MCF 10A (cell line): ENCODE results near the gene ATP11B. TPM values are rescaled to one million over a fixed set of nuclear protein-coding genes. Genes with fewer than 3 reads are reported as not detected.

Source experiments
- BruUV-seq: library from RNA; stranded (reverse); fragments of 400-500 nt; replicated peaks from 2 replicates; lab custom pipeline; 2021; lab: Mats Ljungman, UMichigan
- CTCF ChIA-PET: fragments of 300-600 bp; sonication (Branson Sonifier 250); formaldehyde crosslinking; extraction: SDS; loops from one replicate; lab custom pipeline; 2021; ENCODE audit warnings: antibody characterized with exemption, inconsistent platforms; lab: Yijun Ruan, JAX
- POLR2A ChIA-PET: fragments of 300-600, 350-650 bp; sonication (Branson Sonifier 250); formaldehyde crosslinking; extraction: SDS; loops from one replicate; lab custom pipeline; 2020; ENCODE audit warnings: antibody characterized with exemption, inconsistent platforms; lab: Yijun Ruan, JAX
- DNase-seq: peaks from one replicate; pipeline ENCODE4 v3.0.0-alpha.2; 2018; ENCODE audit not compliant: unreplicated experiment
- H3K27ac Mint-ChIP-seq: one replicate; pipeline ENCODE4 v1.8.0; 2022; ENCODE audit warnings: mild to moderate bottlenecking, low read depth, mixed read lengths; ENCODE audit not compliant: unreplicated experiment
- H3K27me3 Mint-ChIP-seq: one replicate; pipeline ENCODE4 v1.8.0; 2022; ENCODE audit warnings: mixed read lengths; ENCODE audit not compliant: insufficient read depth, unreplicated experiment
- H3K36me3 Mint-ChIP-seq: one replicate; pipeline ENCODE4 v1.8.0; 2022; ENCODE audit warnings: mild to moderate bottlenecking, moderate library complexity, mixed read lengths; ENCODE audit not compliant: insufficient read depth, unreplicated experiment
- H3K4me1 Mint-ChIP-seq: one replicate; pipeline ENCODE4 v1.8.0; 2022; ENCODE audit warnings: mixed read lengths; ENCODE audit not compliant: insufficient read depth, unreplicated experiment
- H3K4me3 Mint-ChIP-seq: one replicate; pipeline ENCODE4 v1.8.0; 2022; ENCODE audit warnings: mild to moderate bottlenecking, moderate library complexity, mixed read lengths; ENCODE audit not compliant: unreplicated experiment
- H3K9me3 Mint-ChIP-seq: one replicate; pipeline ENCODE4 v1.8.0; 2022; ENCODE audit warnings: mixed read lengths; ENCODE audit not compliant: unreplicated experiment
- CTCF ChIP-seq: fragments of 200-600 bp; IDR thresholded peaks from one replicate; pipeline ENCODE4 v1.8.0; 2022; ENCODE audit warnings: antibody characterized with exemption, mild to moderate bottlenecking; ENCODE audit not compliant: unreplicated experiment
- intact Hi-C: fragments of 100-400 bp; cut with micrococcal nuclease; formaldehyde crosslinking; loops from 2 replicates; pipeline ENCODE4 v1.14.1; 2022
- total RNA-seq: library from RNA; stranded (reverse); gene quantifications from 2 replicates; pipeline ENCODE4 v1.2.3, GENCODE V29; 2022

Gene ATP11B
- total RNA-seq, 1 experiment from 2014 or later = 66.2 TPM

GRCh38 chr3:182760576-182761164, 32.6 kb upstream of the ATP11B start:
- Mint-ChIP-seq H3K27ac (no peak overlapping the region), H3K27me3 (no peaks in the 10 kb centered on the region)

GRCh38 chr3:182763896-182764295, 29.4 kb upstream of the ATP11B start:
- Mint-ChIP-seq H3K9me3 (no peaks in the 10 kb centered on the region), H3K36me3 (no peaks in the 10 kb centered on the region), H3K27ac (no peak overlapping the region), H3K27me3 (no peaks in the 10 kb centered on the region), H3K4me1 (no peaks in the 10 kb centered on the region), H3K4me3 (no peak overlapping the region)
- no peak for TF ChIP-seq CTCF
- CTCF ChIA-PET = interaction anchor here (0.7 kb wide), 1 partner anchor 42 kb away, joined by 3 read pairs; no protein-coding TSS in a partner anchor
- POLR2A ChIA-PET = interaction anchor here (0.6 to 1.6 kb wide), 4 partner anchors 18 to 409 kb away, joined by 3 to 6 read pairs (median 3); partner anchors contain the start of gene ATP11B
- intact Hi-C loops = no loop called here
- no TSS peak for BruUV-seq
- no peak for DNase-seq

More at GRCh38 chr3:182760576-182761164, 32.6 kb upstream of the ATP11B start:
- ChIA-PET POLR2A (interaction anchor here (0.6 to 0.7 kb wide), 2 partner anchors 20 to 493 kb away, joined by 3 read pairs; no protein-coding TSS in a partner anchor), CTCF (no interaction called here)
- no peak for TF ChIP-seq CTCF
- H3K36me3 Mint-ChIP-seq = no peaks in the 10 kb centered on the region
- intact Hi-C loops = no loop called here
- H3K4me3 Mint-ChIP-seq = no peak overlapping the region
- no peaks in the 10 kb centered on the region for H3K4me1 Mint-ChIP-seq
- BruUV-seq = no TSS peak
- no peaks in the 10 kb centered on the region for H3K9me3 Mint-ChIP-seq
- no peak for DNase-seq

- no peak for DNase-seq
- Mint-ChIP-seq H3K4me1 (no peaks in the 10 kb centered on the region), H3K27ac (no peak overlapping the region), H3K27me3 (no peaks in the 10 kb centered on the region), H3K9me3 (no peaks in the 10 kb centered on the region), H3K36me3 (no peaks in the 10 kb centered on the region), H3K4me3 (no peak overlapping the region)
- intact Hi-C loops = no loop called here
- TF ChIP-seq CTCF = no peak
- POLR2A ChIA-PET = no interaction called here
- CTCF ChIA-PET = interaction anchor here (0.6 kb wide), 1 partner anchor 53 kb away, joined by 3 read pairs; no protein-coding TSS in a partner anchor
- no TSS peak for BruUV-seq
Measured at GRCh38 chr3:182765287-182765686, 28.0 kb upstream of the ATP11B start.

- Mint-ChIP-seq H3K36me3 (no peaks in the 10 kb centered on the region), H3K4me1 (no peaks in the 10 kb centered on the region), H3K9me3 (no peaks in the 10 kb centered on the region), H3K27me3 (no peaks in the 10 kb centered on the region), H3K27ac (no peak overlapping the region), H3K4me3 (no peak overlapping the region)
- ChIA-PET POLR2A (no interaction called here), CTCF (interaction anchor here (0.7 kb wide), 1 partner anchor 155 kb away, joined by 3 read pairs; no protein-coding TSS in a partner anchor)
- no peak for DNase-seq
- intact Hi-C loops = no loop called here
- BruUV-seq = no TSS peak
- TF ChIP-seq CTCF = no peak
Measured at GRCh38 chr3:182766099-182766498, 27.2 kb upstream of the ATP11B start.
